PC-9 (cell line): ENCODE data around the gene CNTNAP2. TPM values are rescaled to one million over a fixed set of nuclear protein-coding genes. Genes with fewer than 3 reads are reported as not detected.

ENCODE experiments used
- BruUV-seq: library from RNA; stranded (reverse); fragments of 400-500 nt; replicated peaks from 2 replicates; lab custom pipeline; 2021; lab: Mats Ljungman, UMichigan
- CTCF ChIA-PET: fragments of 300-600 bp; sonication (Branson Sonifier 250); formaldehyde crosslinking; loops from one replicate; lab custom pipeline; 2022; ENCODE audit warnings: antibody characterized with exemption; lab: Charles Lee
- POLR2A ChIA-PET: fragments of 300-600 bp; sonication (Branson Sonifier 250); formaldehyde crosslinking; loops from one replicate; lab custom pipeline; 2022; ENCODE audit warnings: antibody characterized with exemption; ENCODE audit not compliant: unreplicated experiment; lab: Charles Lee
- DNase-seq, 2 experiments: peaks; one replicate each; pipeline versions ENCODE4 v3.0.0 to v3.0.0-alpha.2; 2015 to 2022; ENCODE audit warnings: mixed read lengths in 1 of 2
- H2AFZ ChIP-seq: fragments of 200-600 bp; sonication (generic); 2 replicates; pipeline ENCODE4 v1.8.1; 2017; ENCODE audit warnings: antibody characterized with exemption
- H3F3A ChIP-seq: fragments of 200-600 bp; sonication (generic); 2 replicates; pipeline ENCODE4 v1.8.1; 2017; ENCODE audit warnings: antibody characterized with exemption, mild to moderate bottlenecking, low read depth; ENCODE audit not compliant: insufficient read depth
- H3K27ac ChIP-seq: fragments of 200-600 bp; sonication (generic); 2 replicates; pipeline ENCODE4 v1.6.1; 2016; ENCODE audit warnings: mixed run types
- H3K27me3 ChIP-seq: fragments of 200-600 bp; sonication (generic); 2 replicates; pipeline ENCODE4 v1.6.1; 2016; ENCODE audit warnings: low read depth, mixed run types; ENCODE audit not compliant: insufficient read depth
- H3K36me3 ChIP-seq: fragments of 200-600 bp; sonication (generic); 2 replicates; pipeline ENCODE4 v1.6.1; 2016; ENCODE audit warnings: low read depth, mixed run types
- H3K4me1 ChIP-seq: fragments of 200-600 bp; sonication (generic); replicated peaks from 2 replicates; pipeline ENCODE4 v1.6.1; 2016; ENCODE audit warnings: mixed run types; ENCODE audit not compliant: insufficient read depth
- H3K4me2 ChIP-seq: fragments of 200-600 bp; sonication (generic); 2 replicates; pipeline ENCODE4 v1.6.1; 2017; ENCODE audit warnings: mixed run types
- H3K4me3 ChIP-seq: fragments of 200-600 bp; sonication (generic); 2 replicates; pipeline ENCODE4 v1.6.1; 2016; ENCODE audit warnings: mixed run types
- H3K79me2 ChIP-seq: fragments of 200-600 bp; sonication (generic); 2 replicates; pipeline ENCODE4 v1.6.1; 2017; ENCODE audit warnings: low read depth, mixed run types
- H3K9me2 ChIP-seq: fragments of 200-600 bp; sonication (generic); 2 replicates; pipeline ENCODE4 v1.8.1; 2017; ENCODE audit warnings: mild to moderate bottlenecking; ENCODE audit not compliant: insufficient read depth
- H3K9me3 ChIP-seq: fragments of 200-600 bp; sonication (generic); 2 replicates; pipeline ENCODE4 v1.8.1; 2016; ENCODE audit warnings: low read depth; ENCODE audit not compliant: insufficient read depth
- H4K20me1 ChIP-seq: fragments of 200-600 bp; sonication (generic); 2 replicates; pipeline ENCODE4 v1.8.1; 2017; ENCODE audit not compliant: insufficient read depth
- EZH2 ChIP-seq: fragments of 200-600 bp; sonication (generic); IDR thresholded peaks from 2 replicates; pipeline ENCODE4 v1.8.0; 2017; ENCODE audit warnings: antibody characterized with exemption, low read depth
- intact Hi-C: fragments of 100-400 bp; cut with micrococcal nuclease; formaldehyde crosslinking; loops from one replicate; pipeline ENCODE4 v1.10.0; 2022; ENCODE audit not compliant: unreplicated experiment
- total RNA-seq: library from RNA; stranded (reverse); gene quantifications from 2 replicates; pipeline ENCODE4 v1.2.3, GENCODE V29; 2021
- TF ChIP-seq, protein P1 (sequence below): fragments of 200-600 bp; sonication (generic); conservative IDR thresholded peaks from 2 replicates; pipeline ENCODE4 v1.6.1; 2017; ENCODE audit warnings: mixed run types, antibody characterized with exemption, mild to moderate bottlenecking, moderate library complexity

CNTNAP2 gene
- total RNA-seq, 1 experiment from 2014 or later: not detected

DNA sequence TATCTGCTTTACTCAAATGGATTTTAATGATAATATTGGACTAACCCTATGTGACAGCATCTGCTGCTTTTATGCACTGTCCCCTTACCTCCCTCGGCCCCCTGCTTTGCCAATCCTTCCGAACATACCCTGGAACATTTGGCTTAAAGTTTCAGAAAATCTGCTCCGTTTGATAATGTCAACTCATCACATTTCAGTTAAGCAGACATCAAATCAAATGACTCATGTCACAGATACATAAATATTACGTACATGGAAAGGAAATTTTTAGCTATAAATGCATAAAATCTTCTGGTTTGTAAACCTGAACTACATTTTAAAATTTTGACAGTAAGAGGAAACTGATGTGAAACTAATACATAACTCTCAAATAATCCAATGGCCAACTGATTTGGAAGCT is 98.2 kb downstream of the CNTNAP2 start:
- BruUV-seq: no TSS peak

DNA sequence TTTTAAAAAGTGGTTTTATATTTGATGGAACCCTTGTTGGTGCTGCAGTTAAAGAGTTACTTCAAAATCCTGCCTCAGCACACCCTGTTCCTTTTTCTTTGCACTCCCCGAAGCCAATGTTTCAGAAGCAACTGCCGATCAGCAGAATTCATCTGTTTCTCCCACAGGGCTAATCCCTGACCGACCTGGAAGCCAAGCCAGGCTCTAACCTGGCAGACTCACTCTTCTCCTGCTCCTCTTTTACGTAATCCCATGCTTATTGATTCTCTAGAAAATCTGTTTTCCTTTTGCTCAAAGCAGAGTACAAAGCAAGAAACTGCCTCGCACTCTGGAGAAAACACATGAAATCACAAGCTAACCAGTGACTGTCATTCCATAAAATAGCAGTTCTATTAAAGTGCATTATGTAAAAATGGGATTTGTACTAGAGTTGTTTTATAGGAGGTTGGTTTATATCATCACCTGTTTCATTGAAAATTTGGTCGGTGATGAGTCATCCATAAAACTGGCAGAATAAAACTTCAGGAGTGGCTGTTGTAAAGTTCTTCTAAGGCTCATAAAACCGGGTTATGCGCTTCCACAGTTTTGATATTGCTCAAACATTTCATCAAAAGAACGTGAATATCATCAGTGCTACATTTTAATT is 99.9 kb downstream of the CNTNAP2 start:
- ChIA-PET CTCF (no interaction called here), POLR2A (no interaction called here)
- DNase-seq: no peak

More for the DNA sequence above, 98.2 kb downstream of the CNTNAP2 start:
- Histone ChIP-seq H4K20me1 (no peaks in the 10 kb centered on the region), H3K4me2 (no peak overlapping the region), H3K4me1 (no peaks in the 10 kb centered on the region), H3K9me3 (no peaks in the 10 kb centered on the region), H3K79me2 (no peaks in the 10 kb centered on the region), H3K36me3 (no peaks in the 10 kb centered on the region), H3F3A (no peaks in the 10 kb centered on the region), H3K27ac (no peak overlapping the region), H3K9me2 (peaks cover 4% of the 10 kb centered on the region; the same call in 1 of the 2 replicates), H2AFZ (no peak overlapping the region), H3K4me3 (no peak overlapping the region), H3K27me3 (no peaks in the 10 kb centered on the region)
- intact Hi-C loops: no loop called here
- POLR2A ChIA-PET: no interaction called here
- DNase-seq: no peak
- TF ChIP-seq, protein P1, sequence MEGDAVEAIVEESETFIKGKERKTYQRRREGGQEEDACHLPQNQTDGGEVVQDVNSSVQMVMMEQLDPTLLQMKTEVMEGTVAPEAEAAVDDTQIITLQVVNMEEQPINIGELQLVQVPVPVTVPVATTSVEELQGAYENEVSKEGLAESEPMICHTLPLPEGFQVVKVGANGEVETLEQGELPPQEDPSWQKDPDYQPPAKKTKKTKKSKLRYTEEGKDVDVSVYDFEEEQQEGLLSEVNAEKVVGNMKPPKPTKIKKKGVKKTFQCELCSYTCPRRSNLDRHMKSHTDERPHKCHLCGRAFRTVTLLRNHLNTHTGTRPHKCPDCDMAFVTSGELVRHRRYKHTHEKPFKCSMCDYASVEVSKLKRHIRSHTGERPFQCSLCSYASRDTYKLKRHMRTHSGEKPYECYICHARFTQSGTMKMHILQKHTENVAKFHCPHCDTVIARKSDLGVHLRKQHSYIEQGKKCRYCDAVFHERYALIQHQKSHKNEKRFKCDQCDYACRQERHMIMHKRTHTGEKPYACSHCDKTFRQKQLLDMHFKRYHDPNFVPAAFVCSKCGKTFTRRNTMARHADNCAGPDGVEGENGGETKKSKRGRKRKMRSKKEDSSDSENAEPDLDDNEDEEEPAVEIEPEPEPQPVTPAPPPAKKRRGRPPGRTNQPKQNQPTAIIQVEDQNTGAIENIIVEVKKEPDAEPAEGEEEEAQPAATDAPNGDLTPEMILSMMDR: no peak
- no peak for TF ChIP-seq EZH2
- CTCF ChIA-PET: no interaction called here

DNA sequence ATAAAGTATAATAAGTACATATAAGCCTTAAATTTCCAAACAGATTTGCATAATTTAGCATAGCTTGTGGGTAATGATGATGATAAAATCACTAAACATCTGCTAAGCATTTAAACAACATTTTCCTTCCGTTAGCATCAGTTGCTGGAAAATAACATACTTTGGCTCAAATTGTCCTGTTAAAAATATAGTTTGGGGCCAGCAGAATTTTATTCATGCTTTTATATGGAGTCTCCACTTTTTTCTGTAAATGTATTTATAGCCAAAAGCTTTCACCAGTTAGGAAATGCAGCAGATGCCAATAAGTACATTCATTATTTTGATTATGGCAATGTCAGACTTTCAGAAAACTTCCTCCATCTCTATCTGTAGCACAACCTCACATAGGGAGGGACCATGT is 107.2 kb downstream of the CNTNAP2 start:
- H4K20me1 ChIP-seq: no peaks in the 10 kb centered on the region
- H3K27ac ChIP-seq: no peak overlapping the region
- no peaks in the 10 kb centered on the region for H3F3A ChIP-seq
- H3K79me2 ChIP-seq: no peaks in the 10 kb centered on the region
- no peaks in the 10 kb centered on the region for H3K9me2 ChIP-seq
- TF ChIP-seq EZH2: no peak
- TF ChIP-seq, protein P1: no peak
- DNase-seq: no peak
- no peak overlapping the region for H3K4me3 ChIP-seq
- intact Hi-C loops: no loop called here
- BruUV-seq: no TSS peak
- H3K36me3 ChIP-seq: no peaks in the 10 kb centered on the region
- H3K27me3 ChIP-seq: no peaks in the 10 kb centered on the region; the same call in 1 of the 2 replicates
- H3K4me1 ChIP-seq: no peaks in the 10 kb centered on the region
- no peak overlapping the region for H3K4me2 ChIP-seq
- POLR2A ChIA-PET: no interaction called here
- CTCF ChIA-PET: no interaction called here
- H2AFZ ChIP-seq: no peak overlapping the region
- H3K9me3 ChIP-seq: no peaks in the 10 kb centered on the region

More for the DNA sequence above, 99.9 kb downstream of the CNTNAP2 start:
- TF ChIP-seq, protein P1: no peak
- TF ChIP-seq EZH2: no peak
- H3K4me3 ChIP-seq: no peak overlapping the region
- H3F3A ChIP-seq: no peaks in the 10 kb centered on the region
- H3K4me2 ChIP-seq: no peak overlapping the region
- H3K27me3 ChIP-seq: no peaks in the 10 kb centered on the region
- peaks cover 4% of the 10 kb centered on the region; the same call in 1 of the 2 replicates for H3K9me2 ChIP-seq
- H4K20me1 ChIP-seq: no peaks in the 10 kb centered on the region
- H3K9me3 ChIP-seq: no peaks in the 10 kb centered on the region
- BruUV-seq: no TSS peak
- no peaks in the 10 kb centered on the region for H3K4me1 ChIP-seq
- no peak overlapping the region for H2AFZ ChIP-seq
- no peaks in the 10 kb centered on the region for H3K36me3 ChIP-seq
- no peaks in the 10 kb centered on the region for H3K79me2 ChIP-seq
- no peak overlapping the region for H3K27ac ChIP-seq
- intact Hi-C loops: no loop called here
